ENCODE measurements around the gene TMEM80.
A peak's percentile ranks its signal among the peaks of the same experiment; 100 is the strongest.
"Not testable (repeated sequence)": the region's sequence is repeated elsewhere in the genome, so short reads cannot be mapped to it uniquely, and the experiment has no call there.

Gene TMEM80

DNA sequence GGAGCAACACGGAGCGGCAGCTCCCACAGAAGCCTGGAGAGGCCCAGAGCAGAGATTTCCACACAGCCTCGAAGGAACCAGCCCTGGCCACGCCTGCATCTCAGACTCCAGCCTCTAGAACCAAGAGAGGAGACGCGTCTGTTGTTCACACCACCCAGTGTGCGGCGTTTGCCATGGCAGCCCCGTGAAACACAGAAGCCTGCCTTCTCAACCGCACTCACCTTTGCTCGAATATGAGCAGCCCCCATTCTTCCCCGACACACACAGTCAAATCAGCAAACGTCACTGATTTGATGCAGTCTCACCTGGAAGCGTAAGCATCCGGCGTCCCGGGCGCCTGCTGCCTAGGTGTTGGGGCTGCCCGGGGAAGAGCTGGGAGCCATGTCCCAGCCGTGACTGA, 37.5 kb downstream of the TMEM80 start:
- TF ChIP-seq CTCF (IDR thresholded peaks at IDR 0.05; ENCODE audit: low read length, missing control alignments) = no peak
- DNase-seq (ENCODE audit: low read depth) = no peak
- H3K4me3 ChIP-seq (replicated peaks; ENCODE audit: low read depth, low read length) = no peak overlapping the region

DNA sequence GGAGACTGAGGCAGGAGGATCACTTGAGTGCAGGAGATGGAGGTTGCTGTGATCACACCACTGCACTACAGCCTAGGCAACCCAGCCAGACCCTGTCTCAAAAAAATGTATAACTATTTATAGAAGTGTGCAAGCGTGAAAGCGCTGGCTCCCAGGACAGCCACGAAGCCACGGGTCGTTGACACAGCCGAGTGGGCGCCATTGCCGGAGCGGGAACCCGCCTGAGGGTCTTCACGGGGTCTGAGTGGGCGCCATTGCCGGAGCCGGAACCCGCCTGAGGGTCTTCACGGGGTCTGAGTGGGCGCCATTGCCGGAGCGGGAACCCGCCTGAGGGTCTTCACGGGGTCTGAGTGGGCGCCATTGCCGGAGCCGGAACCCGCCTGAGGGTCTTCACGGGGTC, 38.9 kb downstream of the TMEM80 start:
- not testable (repeated sequence) for H3K4me3 ChIP-seq (replicated peaks; ENCODE audit: low read depth, low read length); DNase-seq (ENCODE audit: low read depth)

DNA sequence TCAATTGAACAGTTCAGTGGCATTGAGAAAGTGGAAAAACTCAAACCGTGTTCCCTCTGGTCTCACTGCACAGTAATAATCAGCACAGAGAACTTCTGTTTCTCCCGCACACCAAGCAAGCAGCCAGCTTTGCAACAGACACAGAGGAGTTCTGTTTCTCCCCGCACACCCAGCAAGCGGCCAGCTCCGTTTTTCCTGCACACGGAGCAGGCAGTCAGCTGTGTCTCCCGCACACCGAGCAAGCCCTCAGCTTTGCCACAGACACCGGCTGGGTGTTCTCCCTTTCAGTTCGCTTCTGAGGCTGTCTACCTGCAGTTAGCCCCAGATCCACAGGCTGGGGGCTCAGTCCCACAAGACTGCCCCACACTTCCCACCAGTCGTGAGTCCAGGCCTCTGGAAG, 41.8 kb downstream of the TMEM80 start:
- H3K4me3 ChIP-seq (replicated peaks; ENCODE audit: low read depth, low read length) = no peak overlapping the region
- no peak for DNase-seq (ENCODE audit: low read depth)
- TF ChIP-seq CTCF (IDR thresholded peaks at IDR 0.05; ENCODE audit: low read length, missing control alignments) = no peak

DNA sequence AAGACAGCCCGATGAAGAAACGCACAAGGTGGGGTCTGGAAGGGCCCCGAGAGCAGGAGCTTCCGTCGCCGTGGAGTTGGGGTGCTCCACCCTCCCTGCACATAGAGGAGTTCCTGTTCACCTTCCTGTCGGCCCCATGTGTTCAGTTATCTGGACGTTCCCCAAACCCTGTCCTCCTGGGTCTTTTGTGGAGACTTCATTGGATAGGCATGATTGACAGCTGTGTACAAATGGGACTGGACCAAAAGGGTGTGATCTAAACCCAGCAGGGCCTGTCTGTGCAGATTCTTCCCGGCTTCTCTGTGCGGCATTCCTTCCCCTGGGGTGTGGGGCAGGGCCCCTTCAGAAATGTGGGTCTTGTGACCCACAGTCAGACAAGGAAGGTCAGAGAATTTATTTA, 42.3 kb downstream of the TMEM80 start:
- not testable (repeated sequence) for H3K4me3 ChIP-seq (replicated peaks; ENCODE audit: low read depth, low read length); DNase-seq (ENCODE audit: low read depth)

- DNase-seq (ENCODE audit: low read depth) = no peak
- H3K4me3 ChIP-seq (replicated peaks; ENCODE audit: low read depth, low read length) = no peak overlapping the region
- no peak for TF ChIP-seq CTCF (IDR thresholded peaks at IDR 0.05; ENCODE audit: low read length, missing control alignments)
These were observed 46.5 kb downstream of the TMEM80 start for GRCh38 chr11:742156-742546.

GRCh38 chr11:742571-743201, 47.1 kb downstream of the TMEM80 start:
- TF ChIP-seq CTCF (IDR thresholded peaks at IDR 0.05; ENCODE audit: low read length, missing control alignments) = no peak
- DNase-seq (ENCODE audit: low read depth) = no peak
- H3K4me3 ChIP-seq (replicated peaks; ENCODE audit: low read depth, low read length) = no peak overlapping the region

GRCh38 chr11:745428-745827, 49.8 kb downstream of the TMEM80 start:
- no peak for TF ChIP-seq CTCF (IDR thresholded peaks at IDR 0.05; ENCODE audit: low read length, missing control alignments)
- DNase-seq (ENCODE audit: low read depth) = no peak
- no peak overlapping the region for H3K4me3 ChIP-seq (replicated peaks; ENCODE audit: low read depth, low read length)

DNA sequence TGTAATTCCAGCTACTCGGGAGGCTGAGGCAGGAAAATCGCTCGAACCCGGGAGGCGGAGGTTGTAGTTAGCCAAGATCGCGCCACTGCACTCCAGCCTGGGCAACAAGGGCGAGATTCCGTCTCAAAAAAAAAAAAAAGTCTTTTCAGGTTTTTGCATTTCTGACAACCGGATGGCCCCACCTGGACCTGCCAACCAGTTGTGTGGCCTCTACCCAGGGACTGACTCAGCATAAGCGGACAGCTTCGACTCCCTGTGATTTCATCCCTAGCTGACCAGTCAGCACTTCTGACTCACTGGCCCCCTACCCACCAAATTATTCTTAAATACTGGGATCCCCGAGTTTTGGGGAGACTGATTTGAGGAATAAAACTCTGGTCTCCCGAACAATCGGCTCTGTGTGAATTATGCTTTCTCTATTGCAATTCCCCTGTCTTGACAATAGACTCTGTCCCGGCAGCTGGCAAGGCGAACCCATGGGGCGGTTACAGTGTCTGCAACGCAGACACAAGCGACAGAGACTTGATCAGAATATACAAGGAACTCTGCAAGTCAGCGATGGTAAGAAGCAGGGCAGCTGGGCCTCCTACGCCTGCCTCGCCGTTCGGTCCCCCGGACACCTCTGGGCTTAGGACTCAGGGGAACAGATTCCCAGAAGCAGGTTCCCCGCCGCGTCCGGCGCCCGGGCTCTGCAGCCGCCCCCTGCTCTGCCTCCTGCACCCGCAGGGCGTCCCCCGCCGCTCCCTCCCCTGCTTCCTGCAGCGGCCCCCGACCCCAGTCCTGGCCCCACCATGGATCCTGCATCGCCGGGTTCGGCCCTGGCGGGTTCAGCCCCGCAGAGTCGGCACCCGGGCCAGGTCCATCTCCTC, 50.9 kb downstream of the TMEM80 start:
- DNase-seq (ENCODE audit: low read depth) = no peak
- peak overlapping the region; percentile 70 for H3K4me3 ChIP-seq (replicated peaks; ENCODE audit: low read depth, low read length)
- TF ChIP-seq CTCF (IDR thresholded peaks at IDR 0.05; ENCODE audit: low read length, missing control alignments) = no peak
